Neutrophil (primary cell): ENCODE measurements around the gene CKAP5.

Source experiments
- H3K27ac ChIP-seq: fragments of 200-600 bp; sonication (generic); 2 replicates; pipeline ENCODE4 v1.5.1; 2016; ENCODE audit warnings: mild to moderate bottlenecking, moderate library complexity
- H3K27me3 ChIP-seq: fragments of 200-600 bp; sonication (generic); 2 replicates; pipeline ENCODE4 v1.6.0; 2016; ENCODE audit warnings: mild to moderate bottlenecking
- H3K36me3 ChIP-seq: fragments of 200-600 bp; sonication (generic); 2 replicates; pipeline ENCODE4 v1.5.1; 2017
- H3K4me1 ChIP-seq, 2 experiments: fragments of 200-600 bp in 1 of 2; sonication (generic) in 1 of 2; 1 replicate in 1 of 2; 2 replicates in 1 of 2; pipeline versions ENCODE4 v1.5.1 to v1.6.1; 2013 to 2016; ENCODE audit warnings: low read depth in 1 of 2, low read length in 1 of 2, mild to moderate bottlenecking in 1 of 2, moderate library complexity in 1 of 2; ENCODE audit not compliant: control insufficient read depth in 1 of 2, insufficient read depth in 1 of 2
- H3K4me3 ChIP-seq, 2 experiments: fragments of 200-600 bp in 1 of 2; sonication (generic) in 1 of 2; 1 replicate in 1 of 2; 2 replicates in 1 of 2; pipeline ENCODE4 v1.5.1; 2013 to 2016; ENCODE audit warnings: low read depth in 1 of 2, low read length in 1 of 2, mild to moderate bottlenecking in 1 of 2, moderate library complexity in 1 of 2
- H3K9me3 ChIP-seq: fragments of 200-600 bp; sonication (generic); 2 replicates; pipeline ENCODE4 v1.5.1; 2016
- CTCF ChIP-seq: fragments of 200-600 bp; sonication (generic); IDR thresholded peaks from 2 replicates; pipeline ENCODE4 v1.5.1; 2016; ENCODE audit warnings: antibody characterized with exemption

Gene CKAP5

GRCh38 chr11:46726206-46726862 lies 119.7 kb downstream of the CKAP5 start:
- no peak overlapping the region for H3K27ac ChIP-seq
- no peaks in the 10 kb centered on the region for H3K4me1 ChIP-seq
- no peaks in the 10 kb centered on the region for H3K9me3 ChIP-seq
- no peaks in the 10 kb centered on the region for H3K36me3 ChIP-seq
- TF ChIP-seq CTCF = no peak
- H3K27me3 ChIP-seq = no peaks in the 10 kb centered on the region
- H3K4me3 ChIP-seq = no peak overlapping the region

- Histone ChIP-seq H3K27ac (no peak overlapping the region), H3K27me3 (no peaks in the 10 kb centered on the region), H3K36me3 (no peaks in the 10 kb centered on the region), H3K9me3 (no peaks in the 10 kb centered on the region), H3K4me1 (no peaks in the 10 kb centered on the region), H3K4me3 (no peak overlapping the region)
- TF ChIP-seq CTCF = no peak
Observed at GRCh38 chr11:46725338-46726205, 120.5 kb downstream of the CKAP5 start.

- no peaks in the 10 kb centered on the region for H3K9me3 ChIP-seq
- TF ChIP-seq CTCF = no peak
- H3K36me3 ChIP-seq = no peaks in the 10 kb centered on the region
- H3K27me3 ChIP-seq = no peaks in the 10 kb centered on the region
- no peak overlapping the region for H3K27ac ChIP-seq
- H3K4me1 ChIP-seq = no peaks in the 10 kb centered on the region
- H3K4me3 ChIP-seq = no peak overlapping the region
Observed at GRCh38 chr11:46724088-46724487, 122.0 kb downstream of the CKAP5 start.

- H3K36me3 ChIP-seq = no peaks in the 10 kb centered on the region
- TF ChIP-seq CTCF = no peak
- no peaks in the 10 kb centered on the region for H3K27me3 ChIP-seq
- no peak overlapping the region for H3K4me3 ChIP-seq
- no peak overlapping the region for H3K27ac ChIP-seq
- H3K4me1 ChIP-seq = no peaks in the 10 kb centered on the region
- H3K9me3 ChIP-seq = no peaks in the 10 kb centered on the region
Observed at GRCh38 chr11:46723359-46723680, 122.8 kb downstream of the CKAP5 start.

- Histone ChIP-seq H3K27me3 (no peaks in the 10 kb centered on the region), H3K27ac (no peak overlapping the region), H3K4me1 (no peaks in the 10 kb centered on the region), H3K36me3 (no peaks in the 10 kb centered on the region), H3K9me3 (no peaks in the 10 kb centered on the region), H3K4me3 (no peak overlapping the region)
- no peak for TF ChIP-seq CTCF
Observed at GRCh38 chr11:46722566-46723358, 123.3 kb downstream of the CKAP5 start.
